ENCODE data around the gene CGREF1.

Gene CGREF1

GRCh38 chr2:27071277-27071989 lies 47.5 kb downstream of the CGREF1 start, which contains the start of gene OST4:
OST4 (minus strand) TSS chr2:27071654.
- DNase-seq = peak; percentile 70

DNA sequence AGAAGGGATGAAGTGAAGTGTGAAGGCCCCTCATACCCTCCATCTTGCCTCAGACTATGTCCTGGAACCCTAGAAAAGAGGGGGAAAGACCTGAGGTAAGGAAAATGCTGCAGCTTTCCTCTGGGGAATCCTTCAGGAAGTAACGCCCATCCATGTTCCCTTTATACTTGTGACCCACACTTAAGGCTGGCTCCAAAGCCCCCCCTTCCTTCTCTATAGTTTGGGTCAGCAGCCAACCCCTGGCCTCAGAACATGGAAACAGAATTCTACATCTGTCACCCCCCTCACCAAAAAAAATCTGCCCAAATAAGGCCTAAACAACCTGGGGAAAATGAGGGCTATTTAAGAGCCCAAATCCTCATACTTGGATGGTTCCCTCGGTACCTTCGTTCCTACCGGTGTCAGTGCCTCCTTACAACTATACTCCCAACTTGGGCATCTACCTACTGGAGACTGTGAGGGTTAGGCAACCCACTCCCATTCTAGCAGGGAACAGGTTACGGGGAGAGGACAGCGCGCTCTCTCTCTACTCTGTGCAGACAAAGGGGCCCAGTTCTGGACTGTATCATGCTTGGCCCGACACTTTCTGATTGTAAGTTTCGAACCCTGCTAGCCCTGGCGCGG lies 48.2 kb downstream of the CGREF1 start:
- no peak for DNase-seq

GRCh38 chr2:27069961-27070618 lies 48.8 kb downstream of the CGREF1 start:
- DNase-seq = no peak

GRCh38 chr2:27069436-27069835 lies 49.5 kb downstream of the CGREF1 start:
- DNase-seq = no peak

GRCh38 chr2:27067385-27067784 lies 51.5 kb downstream of the CGREF1 start:
- no peak for DNase-seq

GRCh38 chr2:27065128-27065527 lies 53.8 kb downstream of the CGREF1 start:
- no peak for DNase-seq

DNA sequence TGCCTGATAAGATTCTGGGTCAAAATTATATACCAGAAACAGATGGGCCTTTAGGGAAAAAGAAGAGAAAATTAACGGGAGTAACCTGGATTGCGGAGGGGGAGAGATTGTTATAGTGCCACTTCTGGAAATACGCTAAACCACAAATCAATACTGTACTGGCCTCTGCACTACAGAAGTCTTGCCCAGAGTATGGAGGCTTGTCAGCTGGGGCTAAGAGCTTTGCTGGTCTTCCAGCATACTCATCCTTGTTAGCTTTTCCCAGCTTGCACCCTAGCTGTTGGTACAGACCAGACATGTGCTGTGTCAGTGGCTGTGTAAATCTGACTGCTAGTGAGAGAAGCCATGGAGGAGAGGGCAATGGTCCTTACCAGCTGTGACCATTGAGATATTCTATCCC lies 58.6 kb downstream of the CGREF1 start:
- DNase-seq = no peak

GRCh38 chr2:27059141-27059820 lies 59.6 kb downstream of the CGREF1 start:
- no peak for DNase-seq

DNA sequence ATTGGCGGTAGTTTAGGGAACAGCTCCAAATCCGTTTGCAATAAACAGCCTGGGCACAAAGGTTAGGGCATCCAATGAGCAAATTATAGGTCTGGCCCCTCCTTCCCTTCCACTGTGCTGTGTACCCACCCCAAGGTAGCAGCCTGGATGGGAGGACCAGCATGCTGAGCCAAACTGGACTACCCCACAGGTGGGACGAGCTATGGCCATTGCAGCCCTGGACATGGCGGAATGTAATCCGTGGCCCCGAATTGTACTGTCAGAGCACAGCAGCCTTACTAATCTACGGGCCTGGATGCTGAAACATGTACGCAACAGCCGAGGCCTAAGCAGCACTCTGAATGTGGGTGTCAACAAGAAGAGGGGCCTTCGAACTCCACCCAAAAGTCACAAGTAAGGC lies 60.7 kb downstream of the CGREF1 start:
- DNase-seq = no peak

- no peak for DNase-seq
Measured at GRCh38 chr2:27057184-27057583, 61.7 kb downstream of the CGREF1 start.

DNA sequence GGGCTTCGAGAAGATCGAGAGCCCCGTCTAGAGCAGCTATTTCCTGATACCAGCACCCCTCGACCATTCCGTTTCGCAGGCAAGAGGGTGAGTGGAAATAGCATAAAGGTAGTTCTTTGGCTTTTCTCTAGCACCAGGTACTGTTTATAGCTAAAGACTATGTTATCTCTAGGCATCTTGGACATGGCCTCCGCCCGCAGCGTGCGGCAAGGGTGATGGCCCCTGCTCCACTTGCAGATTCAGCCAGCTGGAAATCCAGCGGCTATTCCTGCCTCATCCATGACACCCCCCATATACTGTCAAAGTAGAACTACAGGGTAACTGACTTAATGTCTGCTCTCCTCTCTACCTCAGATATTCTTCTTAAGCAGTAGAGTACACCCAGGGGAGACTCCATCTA lies 64.2 kb downstream of the CGREF1 start:
- DNase-seq = no peak

DNA sequence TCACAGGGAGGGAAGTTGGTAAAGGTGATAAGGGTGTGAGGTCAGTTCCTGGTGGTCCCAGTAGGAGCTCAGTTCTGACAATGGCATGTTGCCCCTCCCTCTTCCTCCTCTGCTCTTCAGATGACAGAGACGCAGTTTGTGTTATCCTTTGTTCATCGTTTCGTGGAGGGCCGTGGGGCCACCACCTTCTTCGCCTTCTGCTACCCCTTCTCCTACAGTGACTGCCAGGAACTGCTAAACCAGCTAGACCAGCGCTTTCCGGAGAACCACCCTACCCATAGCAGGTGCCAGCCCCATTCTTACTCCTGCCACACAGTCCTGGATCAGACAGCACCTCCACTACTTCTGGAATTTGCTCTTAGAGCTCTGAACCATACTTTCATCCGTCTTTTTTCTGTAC lies 65.2 kb downstream of the CGREF1 start:
- no peak for DNase-seq

- no peak for DNase-seq
Measured at GRCh38 chr2:27053321-27053720, 65.6 kb downstream of the CGREF1 start.

DNA sequence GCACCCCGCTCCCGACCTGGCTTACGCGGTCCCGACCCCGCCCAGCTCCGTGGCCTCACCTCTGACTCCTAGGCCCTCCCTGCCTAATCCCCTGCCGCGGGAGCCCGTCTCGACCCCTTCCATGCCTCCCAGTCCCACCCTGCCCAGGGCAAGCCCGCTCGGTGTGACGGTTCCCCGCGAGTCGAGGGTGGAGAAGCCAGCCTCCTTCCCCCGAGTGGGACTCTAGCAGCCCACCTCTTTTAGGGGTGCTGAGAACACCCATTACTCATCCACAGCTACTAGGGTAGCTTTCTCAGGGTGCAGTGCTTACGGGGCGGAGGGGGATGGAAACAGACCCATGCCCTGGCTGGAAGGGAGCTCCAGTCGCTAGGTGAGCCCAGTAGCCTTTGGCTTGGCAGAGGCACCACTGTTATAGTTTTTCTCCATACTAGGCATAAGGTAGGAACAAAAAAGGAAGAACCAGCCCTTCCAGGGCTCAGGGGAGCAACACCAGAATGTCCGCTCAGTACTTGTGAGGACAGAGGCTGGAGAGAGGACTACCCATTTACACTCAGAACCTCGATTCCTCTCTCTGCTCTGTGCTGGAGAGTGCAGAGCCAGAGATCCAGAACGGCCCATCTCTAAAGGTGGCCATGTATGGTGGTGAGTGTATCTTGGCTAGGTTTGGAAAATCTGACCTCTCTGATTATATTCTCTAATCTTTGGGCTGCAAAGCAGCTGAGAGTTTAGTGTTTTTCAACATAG lies 66.9 kb downstream of the CGREF1 start:
- DNase-seq = no peak

DNA sequence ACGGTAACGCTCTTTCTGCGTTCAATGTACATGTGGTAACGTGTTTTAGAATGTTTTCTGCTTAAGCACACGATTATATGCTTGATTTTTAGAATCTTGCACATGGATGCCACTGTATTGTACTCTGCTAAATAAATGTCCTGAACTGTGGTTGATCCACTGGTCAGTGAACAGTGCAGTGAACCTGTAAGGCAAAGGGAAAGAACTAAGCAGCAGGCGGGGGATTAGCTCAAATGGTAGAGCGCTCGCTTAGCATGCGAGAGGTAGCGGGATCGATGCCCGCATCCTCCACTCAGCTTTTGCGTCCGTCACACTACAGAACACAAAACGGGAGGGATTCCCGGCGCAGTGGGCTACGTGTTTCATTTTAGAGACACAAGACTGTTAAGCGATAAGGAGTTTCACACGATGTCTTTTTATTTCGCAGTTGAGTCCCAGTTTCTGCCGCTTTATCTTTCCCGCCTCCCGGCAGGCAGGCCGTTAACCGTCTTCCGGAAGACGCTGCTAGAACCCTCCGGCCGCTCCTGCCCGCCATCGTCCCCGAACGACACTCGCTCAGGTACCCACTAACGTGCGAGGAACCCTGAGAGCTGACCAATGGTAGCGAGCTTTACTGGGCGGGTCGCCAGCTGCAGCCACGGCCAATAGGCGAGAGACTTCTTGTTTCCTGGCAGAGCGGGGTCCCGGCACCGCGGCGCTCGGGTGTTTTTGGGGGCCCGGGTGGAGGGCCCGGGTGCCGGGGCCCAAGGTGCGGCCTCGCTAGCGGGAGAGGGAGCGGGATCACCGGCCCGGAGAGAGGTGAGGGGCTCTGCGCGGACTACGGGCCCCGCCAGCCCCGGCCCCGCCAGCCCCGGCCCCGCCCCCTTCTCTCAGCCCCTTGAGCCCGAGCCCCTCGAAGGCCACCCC lies 67.7 kb downstream of the CGREF1 start, which contains the start of gene AGBL5:
AGBL5 (plus strand) TSS at position 673 of the 906 bp plus-strand sequence. CDS start 1,291 bp downstream, outside the sequence.
- peak; percentile 90 for DNase-seq

Measured in NCI-H1092 treated with DMSO at 0.1 percent for 48 hours (cell line).